HepG2 (cell line): ENCODE results near the gene TK2. TPM values are rescaled to one million over a fixed set of nuclear protein-coding genes. Genes with fewer than 3 reads are reported as not detected.
A peak's percentile ranks its signal among the peaks of the same experiment; 100 is the strongest.

Experiments
- ATAC-seq: fragments of 200-7000 bp; cut with Tn5 transposase; 3 replicates; pipeline ENCODE4 v1.9.1; 2020; ENCODE audit warnings: mild to moderate bottlenecking, moderate library complexity
- BruUV-seq: library from RNA; stranded (reverse); fragments of 400-500 nt; replicated peaks from 2 replicates; lab custom pipeline; 2021; lab: Mats Ljungman, UMichigan
- CTCF ChIA-PET: fragments of 300-600 bp; formaldehyde crosslinking; extraction: SDS; loops from one replicate; lab custom pipeline; 2021; ENCODE audit warnings: low total read pairs, inconsistent platforms, low intra/inter-chr PET ratio; lab: Yijun Ruan, JAX
- POLR2A ChIA-PET: fragments of 350-600 bp; sonication (Branson Sonifier 250); formaldehyde crosslinking; loops from one replicate; lab custom pipeline; 2020; ENCODE audit warnings: antibody characterized with exemption, inconsistent platforms; lab: Yijun Ruan, JAX
- DNase-seq: peaks from one replicate; pipeline ENCODE4 v3.0.0-alpha.2; 2015; ENCODE audit warnings: low spot score
- FAIRE-seq: peaks from 3 replicates; lab custom pipeline; 2011; peaks lifted over from hg19 to GRCh38; lab: Jason Lieb, UNC
- H2AFZ ChIP-seq: one replicate; pipeline ENCODE4 v1.6.1; 2011; ENCODE audit warnings: low read length, inconsistent platforms
- H3K27ac ChIP-seq: fragments of 300-600 bp; 3 replicates; pipeline ENCODE4 v1.8.0; 2011; ENCODE audit warnings: mixed run types, mild to moderate bottlenecking, mixed read lengths, low read length, inconsistent platforms; ENCODE audit not compliant: insufficient read depth; ENCODE audit errors: extremely low read length
- H3K27me3 ChIP-seq, 2 experiments: fragments of 200-600 bp in 1 of 2; 2 replicates in 1 of 2; 3 replicates in 1 of 2; pipeline versions ENCODE4 v1.6.0 to v1.8.0; 2011; ENCODE audit warnings: low read length in 2 of 2, mild to moderate bottlenecking in 2 of 2, moderate library complexity in 2 of 2, inconsistent platforms in 1 of 2; ENCODE audit not compliant: insufficient read depth in 2 of 2, control insufficient read depth in 1 of 2
- H3K36me3 ChIP-seq, 2 experiments: fragments of 200-600 bp in 1 of 2; replicated peaks in 1 of 2; 2 replicates in 1 of 2; 3 replicates in 1 of 2; pipeline versions ENCODE4 v1.5.1 to v1.8.0; 2011; ENCODE audit warnings: low read length in 2 of 2, inconsistent platforms in 1 of 2; ENCODE audit not compliant: insufficient read depth in 2 of 2, control insufficient read depth in 1 of 2
- H3K4me1 ChIP-seq: 2 replicates; pipeline ENCODE4 v1.5.1; 2012; ENCODE audit warnings: low read length, inconsistent platforms; ENCODE audit not compliant: insufficient read depth
- H3K4me2 ChIP-seq: 2 replicates; pipeline ENCODE4 v1.6.0; 2011; ENCODE audit warnings: low read depth, low read length, inconsistent platforms
- H3K4me3 ChIP-seq, 3 experiments: fragments of 200-600 bp in 1 of 3; sonication (generic), shearing (Covaris generic) in 1 of 3; replicated peaks in 1 of 3; 2 replicates each; pipeline ENCODE4 v1.5.1; 2011 to 2016; ENCODE audit warnings: low read length in 3 of 3, inconsistent platforms in 2 of 3, low read depth in 2 of 3, mild to moderate bottlenecking in 2 of 3, control low read depth in 1 of 3, mixed read lengths in 1 of 3; ENCODE audit not compliant: insufficient read depth in 1 of 3
- H3K79me2 ChIP-seq: one replicate; pipeline ENCODE4 v1.6.1; 2011; ENCODE audit warnings: low read length, inconsistent platforms; ENCODE audit not compliant: insufficient read depth
- H3K9ac ChIP-seq: 2 replicates; pipeline ENCODE4 v1.6.0; 2011; ENCODE audit warnings: mild to moderate bottlenecking, low read depth, low read length, inconsistent platforms; ENCODE audit not compliant: insufficient read depth
- H3K9me3 ChIP-seq: 2 replicates; pipeline ENCODE4 v1.5.1; 2012; ENCODE audit warnings: mild to moderate bottlenecking, low read length
- H4K20me1 ChIP-seq: 2 replicates; pipeline ENCODE4 v1.6.0; 2011; ENCODE audit warnings: inconsistent platforms, mild to moderate bottlenecking, low read length, moderate library complexity; ENCODE audit not compliant: insufficient read depth
- ARNTL ChIP-seq: sonication (generic); formaldehyde crosslinking; IDR thresholded peaks from 2 replicates; pipeline ENCODE4 v1.4.0; 2020; ENCODE audit warnings: mild to moderate bottlenecking, missing genetic modification reagents
- ELF1 ChIP-seq: sonication (generic); formaldehyde crosslinking; IDR thresholded peaks from 2 replicates; pipeline ENCODE4 v1.4.0; 2020; ENCODE audit warnings: missing genetic modification reagents
- ELF3 ChIP-seq: IDR thresholded peaks from 2 replicates; pipeline ENCODE4 v1.6.1; 2016; ENCODE audit warnings: missing genetic modification reagents, missing compliant biosample characterization
- ERF ChIP-seq: IDR thresholded peaks from 2 replicates; pipeline ENCODE4 v1.6.1; 2018; ENCODE audit warnings: missing biosample characterization, missing genetic modification reagents
- FOXK1 ChIP-seq: sonication (generic); formaldehyde crosslinking; IDR thresholded peaks from 2 replicates; pipeline ENCODE4 v1.4.0; 2020; ENCODE audit warnings: low read depth, missing genetic modification reagents, borderline replicate concordance
- GABPA ChIP-seq, 2 experiments: IDR thresholded peaks; 2 replicates each; pipeline ENCODE4 v1.6.1; 2011 to 2016; ENCODE audit warnings: low read depth in 2 of 2, low read length in 1 of 2, missing biosample characterization in 1 of 2, missing genetic modification characterization in 1 of 2
- GPN1 ChIP-seq: sonication (generic); formaldehyde crosslinking; IDR thresholded peaks from 2 replicates; pipeline ENCODE4 v1.5.1; 2020; ENCODE audit warnings: missing genetic modification reagents, borderline replicate concordance
- HNF4G ChIP-seq, 2 experiments: sonication (generic) in 1 of 2; formaldehyde crosslinking in 1 of 2; IDR thresholded peaks; 2 replicates each; pipeline versions ENCODE4 v1.4.0 to v1.6.1; 2011 to 2020; ENCODE audit warnings: borderline replicate concordance in 2 of 2, low read depth in 2 of 2, mild to moderate bottlenecking in 2 of 2, low read length in 1 of 2, missing genetic modification reagents in 1 of 2, moderate library complexity in 1 of 2
- NPAS2 ChIP-seq: sonication (generic); formaldehyde crosslinking; IDR thresholded peaks from 2 replicates; pipeline ENCODE4 v1.8.0; 2022; ENCODE audit warnings: mild to moderate bottlenecking, missing genetic modification reagents, borderline replicate concordance
- PAX8 ChIP-seq: sonication (generic); formaldehyde crosslinking; IDR thresholded peaks from 2 replicates; pipeline ENCODE4 v1.8.0; 2022; ENCODE audit warnings: mild to moderate bottlenecking, missing genetic modification reagents, borderline replicate concordance
- RARA ChIP-seq: IDR thresholded peaks from 2 replicates; pipeline ENCODE4 v1.6.1; 2016; ENCODE audit warnings: missing genetic modification reagents, missing compliant biosample characterization
- REXO4 ChIP-seq: sonication (generic); formaldehyde crosslinking; IDR thresholded peaks from 2 replicates; pipeline ENCODE4 v1.8.0; 2022; ENCODE audit warnings: missing genetic modification reagents, mild to moderate bottlenecking, borderline replicate concordance
- SSRP1 ChIP-seq: IDR thresholded peaks from 2 replicates; pipeline ENCODE4 v1.6.1; 2016; ENCODE audit warnings: control low read depth
- ZNF160 ChIP-seq: sonication (generic); formaldehyde crosslinking; IDR thresholded peaks from 2 replicates; pipeline ENCODE4 v1.8.0; 2022; ENCODE audit warnings: mild to moderate bottlenecking, inconsistent platforms, missing genetic modification reagents
- ZNF230 ChIP-seq: sonication (generic); formaldehyde crosslinking; IDR thresholded peaks from 2 replicates; pipeline ENCODE4 v1.4.0; 2020; ENCODE audit warnings: mild to moderate bottlenecking, missing genetic modification reagents
- ZNF350 ChIP-seq: sonication (generic); formaldehyde crosslinking; IDR thresholded peaks from 2 replicates; pipeline ENCODE4 v1.4.0; 2020; ENCODE audit warnings: mild to moderate bottlenecking, low read depth, missing genetic modification reagents, borderline replicate concordance
- ZNF878 ChIP-seq: sonication (generic); formaldehyde crosslinking; IDR thresholded peaks from 2 replicates; pipeline ENCODE4 v1.8.1; 2023; ENCODE audit warnings: mild to moderate bottlenecking, missing genetic modification reagents, moderate library complexity
- ZSCAN31 ChIP-seq: sonication (generic); formaldehyde crosslinking; IDR thresholded peaks from 2 replicates; pipeline ENCODE4 v1.5.0; 2020; ENCODE audit warnings: low read depth, mild to moderate bottlenecking, missing genetic modification reagents
- WGBS: methylation state at CpG from one replicate; pipeline ENCODE4 v1.1.6; 2017; ENCODE audit warnings: low lambda C conversion rate; 5-methylcytosine and 5-hydroxymethylcytosine counted together
- in situ Hi-C: cut with HindIII; loops from 2 replicates; pipeline ENCODE4 v1.10.0; 2017; ENCODE audit warnings: low pct_unique_long_range_greater_than_20kb; ENCODE audit not compliant: extremely low pct_ligation_motif_present
- intact Hi-C: fragments of 100-400 bp; cut with micrococcal nuclease; formaldehyde crosslinking; loops from one replicate; pipeline ENCODE4 v1.10.0; 2022; ENCODE audit not compliant: unreplicated experiment
- polyA plus RNA-seq, 8 experiments: library from polyadenylated mRNA; depleted of rRNA in 3 of 8; stranded (reverse) in 7 of 8; unstranded in 1 of 8; fragments of >200 nt; fragmentation: Illumina TruSeq in 4 of 8; extraction: Trizol in 4 of 8; gene quantifications; 2 replicates each; pipeline versions ENCODE4 v1.2.1 to v1.2.3, GENCODE V29; 2011 to 2016; ENCODE audit warnings: low read depth in 4 of 8, missing spikeins in 1 of 8, mixed read lengths in 1 of 8; ENCODE audit not compliant: insufficient read depth in 1 of 8
- total RNA-seq, 5 experiments: library from RNA; depleted of rRNA; stranded (reverse); fragments of >200 nt; fragmentation: Illumina TruSeq; extraction: Trizol; gene quantifications; 2 replicates each; pipeline ENCODE4 v1.2.3, GENCODE V29; 2016; ENCODE audit warnings: low read depth in 1 of 5
- TF ChIP-seq, protein P1 (sequence below): sonication (generic); formaldehyde crosslinking; IDR thresholded peaks from 2 replicates; pipeline ENCODE4 v1.8.1; 2023; ENCODE audit warnings: mild to moderate bottlenecking, missing genetic modification reagents
- TF ChIP-seq, protein P2 (sequence below): IDR thresholded peaks from 2 replicates; pipeline ENCODE4 v1.4.0; 2020; ENCODE audit warnings: mild to moderate bottlenecking, missing genetic modification reagents

TK2 gene
- total and polyA plus RNA-seq, 2 of the 13 experiments (the other 11 are each of a cell fraction or from before 2014, with no cell fraction given) = 18.7 to 21.0 TPM

DNA sequence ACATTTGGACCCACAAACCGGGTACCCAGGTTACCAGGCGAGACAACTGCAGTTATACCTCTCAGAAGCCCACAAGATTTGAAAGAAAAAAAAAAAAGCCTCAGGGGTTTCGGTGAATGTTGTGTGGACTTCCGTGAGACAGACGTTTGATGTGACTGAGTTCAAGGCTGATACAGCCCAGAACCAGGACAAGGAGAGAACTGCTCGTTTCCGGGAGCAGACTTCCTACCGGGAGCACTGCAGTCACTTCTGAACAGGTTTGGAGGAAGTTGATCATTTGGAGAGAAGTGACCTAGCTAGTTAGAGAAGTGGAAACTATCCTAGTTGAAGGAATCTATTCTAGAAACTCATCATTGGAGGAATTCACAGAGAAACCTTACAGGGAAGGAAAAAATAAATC is 3.3 kb upstream of the TK2 start:
- Histone ChIP-seq H3K4me1 (peaks cover 83% of the 10 kb centered on the region), H3K9me3 (no peaks in the 10 kb centered on the region), H3K9ac (peak overlapping the region; percentile 85), H3K4me2 (peak overlapping the region; percentile 94), H3K79me2 (peaks cover 24% of the 10 kb centered on the region), H2AFZ (no peak overlapping the region), H3K27ac (peak overlapping the region; percentile 87), H3K27me3 (no peaks in the 10 kb centered on the region), H3K4me3 (peak overlapping the region; percentile 29 to 79 (median 73)), H3K36me3 (peaks cover 0 to 7% of the 10 kb centered on the region in 2 experiments; a peak in 2 of 5 replicates), H4K20me1 (no peaks in the 10 kb centered on the region)
- no TSS peak for BruUV-seq
- ATAC-seq (no peak), DNase-seq (no peak), FAIRE-seq (no peak)
- POLR2A ChIA-PET = interaction anchor here (0.5 to 3.3 kb wide), 11 partner anchors 10 to 559 kb away, joined by 3 to 21 read pairs (median 5); partner anchors contain the start of gene NAE1
- in situ Hi-C loops (no loop called here), intact Hi-C loops (loop anchor here (2.0 kb wide), 1 partner anchor 52 kb away; the partner anchor contains the start of gene CMTM3)
- CTCF ChIA-PET = no interaction called here
- 43% methylated on average over 8 of the region's 8 CpGs for WGBS
- TF ChIP-seq ARNTL = no peak
- peak; percentile 80 for TF ChIP-seq RARA (CRISPR knock-in tag)
- TF ChIP-seq, protein P1, sequence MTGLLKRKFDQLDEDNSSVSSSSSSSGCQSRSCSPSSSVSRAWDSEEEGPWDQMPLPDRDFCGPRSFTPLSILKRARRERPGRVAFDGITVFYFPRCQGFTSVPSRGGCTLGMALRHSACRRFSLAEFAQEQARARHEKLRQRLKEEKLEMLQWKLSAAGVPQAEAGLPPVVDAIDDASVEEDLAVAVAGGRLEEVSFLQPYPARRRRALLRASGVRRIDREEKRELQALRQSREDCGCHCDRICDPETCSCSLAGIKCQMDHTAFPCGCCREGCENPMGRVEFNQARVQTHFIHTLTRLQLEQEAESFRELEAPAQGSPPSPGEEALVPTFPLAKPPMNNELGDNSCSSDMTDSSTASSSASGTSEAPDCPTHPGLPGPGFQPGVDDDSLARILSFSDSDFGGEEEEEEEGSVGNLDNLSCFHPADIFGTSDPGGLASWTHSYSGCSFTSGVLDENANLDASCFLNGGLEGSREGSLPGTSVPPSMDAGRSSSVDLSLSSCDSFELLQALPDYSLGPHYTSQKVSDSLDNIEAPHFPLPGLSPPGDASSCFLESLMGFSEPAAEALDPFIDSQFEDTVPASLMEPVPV = no peak
- no peak for TF ChIP-seq FOXK1 (CRISPR knock-in tag)
- no peak for TF ChIP-seq GPN1 (CRISPR knock-in tag)
- no peak for TF ChIP-seq ZNF230 (CRISPR knock-in tag)
- 0 out of 2 replicates have a peak, but pooled peaks have one; percentile 71 for TF ChIP-seq ZNF160 (CRISPR knock-in tag)
- TF ChIP-seq ZSCAN31 (CRISPR knock-in tag) = no peak
- no peak for TF ChIP-seq ZNF878 (CRISPR knock-in tag)
- no peak for TF ChIP-seq HNF4G (IDR thresholded peaks at IDR 0.05; ENCODE audit: borderline replicate concordance, low read depth, low read length)
- TF ChIP-seq HNF4G (CRISPR knock-in tag; IDR thresholded peaks at IDR 0.05; ENCODE audit: borderline replicate concordance, low read depth) = no peak
- TF ChIP-seq, protein P2, sequence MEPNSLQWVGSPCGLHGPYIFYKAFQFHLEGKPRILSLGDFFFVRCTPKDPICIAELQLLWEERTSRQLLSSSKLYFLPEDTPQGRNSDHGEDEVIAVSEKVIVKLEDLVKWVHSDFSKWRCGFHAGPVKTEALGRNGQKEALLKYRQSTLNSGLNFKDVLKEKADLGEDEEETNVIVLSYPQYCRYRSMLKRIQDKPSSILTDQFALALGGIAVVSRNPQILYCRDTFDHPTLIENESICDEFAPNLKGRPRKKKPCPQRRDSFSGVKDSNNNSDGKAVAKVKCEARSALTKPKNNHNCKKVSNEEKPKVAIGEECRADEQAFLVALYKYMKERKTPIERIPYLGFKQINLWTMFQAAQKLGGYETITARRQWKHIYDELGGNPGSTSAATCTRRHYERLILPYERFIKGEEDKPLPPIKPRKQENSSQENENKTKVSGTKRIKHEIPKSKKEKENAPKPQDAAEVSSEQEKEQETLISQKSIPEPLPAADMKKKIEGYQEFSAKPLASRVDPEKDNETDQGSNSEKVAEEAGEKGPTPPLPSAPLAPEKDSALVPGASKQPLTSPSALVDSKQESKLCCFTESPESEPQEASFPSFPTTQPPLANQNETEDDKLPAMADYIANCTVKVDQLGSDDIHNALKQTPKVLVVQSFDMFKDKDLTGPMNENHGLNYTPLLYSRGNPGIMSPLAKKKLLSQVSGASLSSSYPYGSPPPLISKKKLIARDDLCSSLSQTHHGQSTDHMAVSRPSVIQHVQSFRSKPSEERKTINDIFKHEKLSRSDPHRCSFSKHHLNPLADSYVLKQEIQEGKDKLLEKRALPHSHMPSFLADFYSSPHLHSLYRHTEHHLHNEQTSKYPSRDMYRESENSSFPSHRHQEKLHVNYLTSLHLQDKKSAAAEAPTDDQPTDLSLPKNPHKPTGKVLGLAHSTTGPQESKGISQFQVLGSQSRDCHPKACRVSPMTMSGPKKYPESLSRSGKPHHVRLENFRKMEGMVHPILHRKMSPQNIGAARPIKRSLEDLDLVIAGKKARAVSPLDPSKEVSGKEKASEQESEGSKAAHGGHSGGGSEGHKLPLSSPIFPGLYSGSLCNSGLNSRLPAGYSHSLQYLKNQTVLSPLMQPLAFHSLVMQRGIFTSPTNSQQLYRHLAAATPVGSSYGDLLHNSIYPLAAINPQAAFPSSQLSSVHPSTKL (CRISPR knock-in tag) = peak; percentile 14; the same call in 1 of the 2 replicates
- peak; percentile 68; the same call in 1 of the 2 replicates for TF ChIP-seq ELF3
- TF ChIP-seq NPAS2 (CRISPR knock-in tag) = no peak
- no peak for TF ChIP-seq ZNF350 (CRISPR knock-in tag)
- TF ChIP-seq SSRP1 (CRISPR knock-in tag) = no peak
- peak; percentile 27; the same call in 1 of the 2 replicates for TF ChIP-seq ERF (CRISPR knock-in tag)
- no peak for TF ChIP-seq REXO4 (CRISPR knock-in tag)
- TF ChIP-seq PAX8 (CRISPR knock-in tag) = no peak
- no peak for TF ChIP-seq GABPA (IDR thresholded peaks at IDR 0.05; ENCODE audit: low read depth, low read length)
- peak; percentile 77 for TF ChIP-seq GABPA (CRISPR knock-in tag; IDR thresholded peaks at IDR 0.05; ENCODE audit: low read depth)
- 0 out of 2 replicates have a peak, but pooled peaks have one; percentile 43 for TF ChIP-seq ELF1 (CRISPR knock-in tag)
